GM23338 (cell line): ENCODE data around the gene RTF1.

Experiments
- EZH2 ChIP-seq: fragments of 200-600 bp; sonication (generic); IDR thresholded peaks from one replicate; pipeline ENCODE4 v1.8.0; 2017; ENCODE audit warnings: antibody characterized with exemption, mild to moderate bottlenecking, low read depth; ENCODE audit not compliant: unreplicated experiment
- POLR2AphosphoS5 ChIP-seq: IDR thresholded peaks from 2 replicates; pipeline ENCODE4 v1.6.1; 2016; ENCODE audit warnings: antibody characterized with exemption, low read depth
- TF ChIP-seq, protein P1 (sequence below), 2 experiments: fragments of 200-600 bp in 1 of 2; sonication (generic) in 1 of 2; conservative IDR thresholded peaks; 2 replicates each; pipeline versions ENCODE4 v1.5.1 to v1.6.1; 2016 to 2017; ENCODE audit warnings: antibody characterized with exemption in 2 of 2, low read depth in 2 of 2, mild to moderate bottlenecking in 2 of 2, moderate library complexity in 1 of 2

DNA sequence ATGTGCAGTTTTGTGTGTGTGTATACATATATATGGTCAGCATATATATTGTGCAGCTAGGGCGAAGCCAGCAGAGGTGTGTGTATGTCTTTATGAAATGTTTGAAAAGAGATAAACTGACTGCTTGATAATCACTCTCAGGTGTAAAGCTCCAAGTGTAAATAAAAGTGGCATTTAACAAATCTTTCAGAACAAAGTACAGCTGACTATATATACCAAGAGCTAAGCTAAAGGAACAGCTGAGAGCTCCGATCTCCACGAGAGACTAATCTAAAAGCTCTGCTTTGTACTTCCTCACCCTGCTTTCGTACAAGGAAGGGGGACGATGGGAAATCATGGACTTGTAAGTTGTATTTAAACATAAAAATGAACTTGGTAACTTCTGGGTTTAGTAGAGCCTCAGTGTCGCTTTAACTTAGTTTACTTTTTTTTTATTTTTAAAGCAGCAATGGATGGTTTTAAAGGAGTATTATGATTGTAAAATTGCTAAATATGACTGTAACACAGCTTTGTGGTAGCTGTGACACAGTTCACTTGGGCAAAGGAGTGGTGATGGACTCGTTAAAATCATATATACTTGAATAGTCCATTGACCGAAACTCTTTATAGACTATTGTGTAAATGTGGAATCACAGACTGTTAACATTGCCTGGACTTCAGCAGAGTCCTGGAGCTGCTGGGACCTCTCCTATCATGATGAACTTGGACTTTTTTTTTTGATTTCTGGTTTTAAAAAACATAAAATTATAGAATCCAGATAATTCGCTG, 65.4 kb downstream of the RTF1 start:
- TF ChIP-seq, protein P1, sequence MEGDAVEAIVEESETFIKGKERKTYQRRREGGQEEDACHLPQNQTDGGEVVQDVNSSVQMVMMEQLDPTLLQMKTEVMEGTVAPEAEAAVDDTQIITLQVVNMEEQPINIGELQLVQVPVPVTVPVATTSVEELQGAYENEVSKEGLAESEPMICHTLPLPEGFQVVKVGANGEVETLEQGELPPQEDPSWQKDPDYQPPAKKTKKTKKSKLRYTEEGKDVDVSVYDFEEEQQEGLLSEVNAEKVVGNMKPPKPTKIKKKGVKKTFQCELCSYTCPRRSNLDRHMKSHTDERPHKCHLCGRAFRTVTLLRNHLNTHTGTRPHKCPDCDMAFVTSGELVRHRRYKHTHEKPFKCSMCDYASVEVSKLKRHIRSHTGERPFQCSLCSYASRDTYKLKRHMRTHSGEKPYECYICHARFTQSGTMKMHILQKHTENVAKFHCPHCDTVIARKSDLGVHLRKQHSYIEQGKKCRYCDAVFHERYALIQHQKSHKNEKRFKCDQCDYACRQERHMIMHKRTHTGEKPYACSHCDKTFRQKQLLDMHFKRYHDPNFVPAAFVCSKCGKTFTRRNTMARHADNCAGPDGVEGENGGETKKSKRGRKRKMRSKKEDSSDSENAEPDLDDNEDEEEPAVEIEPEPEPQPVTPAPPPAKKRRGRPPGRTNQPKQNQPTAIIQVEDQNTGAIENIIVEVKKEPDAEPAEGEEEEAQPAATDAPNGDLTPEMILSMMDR (conservative IDR thresholded peaks at IDR 0.05; ENCODE audit: low read depth in 2 of 2): no peak
- no peak for TF ChIP-seq EZH2
- no peak for TF ChIP-seq POLR2AphosphoS5
